Mesendoderm (in vitro differentiated cells): ENCODE data around the gene YPEL3.

Experiments used
- DNase-seq: peaks from one replicate; pipeline ENCODE4 v3.0.0; 2013
- H2AK5ac ChIP-seq: 2 replicates; pipeline ENCODE4 v1.6.1; 2013; ENCODE audit warnings: low read length, inconsistent platforms
- H2BK120ac ChIP-seq: 2 replicates; pipeline ENCODE4 v1.6.1; 2013; ENCODE audit warnings: low read depth, mild to moderate bottlenecking, low read length, moderate library complexity, mixed read lengths
- H2BK15ac ChIP-seq: replicated peaks from 2 replicates; pipeline ENCODE4 v1.6.1; 2013; ENCODE audit warnings: low read depth, mild to moderate bottlenecking, moderate library complexity
- H2BK5ac ChIP-seq: 2 replicates; pipeline ENCODE4 v1.6.1; 2013; ENCODE audit warnings: low read length, inconsistent platforms
- H3K18ac ChIP-seq: 2 replicates; pipeline ENCODE4 v1.6.1; 2013; ENCODE audit warnings: mild to moderate bottlenecking, low read length, mixed read lengths
- H3K23ac ChIP-seq: one replicate; pipeline ENCODE4 v1.6.1; 2013; ENCODE audit warnings: low read length
- H3K27ac ChIP-seq: 2 replicates; pipeline ENCODE4 v1.5.1; 2013; ENCODE audit warnings: low read depth, mild to moderate bottlenecking, inconsistent platforms, low read length, moderate library complexity
- H3K27me3 ChIP-seq: 2 replicates; pipeline ENCODE4 v1.6.1; 2013; ENCODE audit warnings: low read length, control low read depth, mild to moderate bottlenecking, inconsistent platforms; ENCODE audit not compliant: insufficient read depth, poor library complexity
- H3K36me3 ChIP-seq: 2 replicates; pipeline ENCODE4 v1.6.1; 2013; ENCODE audit warnings: low read length, inconsistent platforms; ENCODE audit not compliant: control insufficient read depth, insufficient read depth
- H3K4ac ChIP-seq: one replicate; pipeline ENCODE4 v1.6.1; 2013; ENCODE audit warnings: low read depth, mild to moderate bottlenecking, low read length, moderate library complexity
- H3K4me1 ChIP-seq: 2 replicates; pipeline ENCODE4 v1.6.1; 2013; ENCODE audit warnings: low read depth, low read length, inconsistent platforms; ENCODE audit not compliant: control insufficient read depth
- H3K4me2 ChIP-seq: 2 replicates; pipeline ENCODE4 v1.6.1; 2013; ENCODE audit warnings: low read length
- H3K4me3 ChIP-seq: 2 replicates; pipeline ENCODE4 v1.5.1; 2013; ENCODE audit warnings: mild to moderate bottlenecking, low read length
- H3K56ac ChIP-seq: one replicate; pipeline ENCODE4 v1.6.1; 2013; ENCODE audit warnings: low read length
- H3K79me1 ChIP-seq: 2 replicates; pipeline ENCODE4 v1.6.1; 2013; ENCODE audit warnings: low read length, inconsistent platforms
- H3K79me2 ChIP-seq: 2 replicates; pipeline ENCODE4 v1.6.1; 2013; ENCODE audit warnings: mild to moderate bottlenecking, low read length; ENCODE audit not compliant: control insufficient read depth, insufficient read depth
- H3K9ac ChIP-seq: 2 replicates; pipeline ENCODE4 v1.6.1; 2013; ENCODE audit warnings: low read length, inconsistent platforms
- H4K5ac ChIP-seq: one replicate; pipeline ENCODE4 v1.6.1; 2013; ENCODE audit warnings: low read length
- H4K8ac ChIP-seq: one replicate; pipeline ENCODE4 v1.6.1; 2013; ENCODE audit warnings: low read depth, mild to moderate bottlenecking, control low read depth, low read length, moderate library complexity
- WGBS: extraction: QIAGEN DNeasy Blood & Tissue Kit; methylation state at CpG from one replicate; pipeline ENCODE4 v1.1.7; 2013; ENCODE audit warnings: low lambda C conversion rate, missing lambda C conversion rate; ENCODE audit not compliant: insufficient coverage; ENCODE audit errors: extremely low coverage; 5-methylcytosine and 5-hydroxymethylcytosine counted together

YPEL3 gene

GRCh38 chr16:30142672-30143346, 46.8 kb upstream of the YPEL3 start:
- DNase-seq = peak; percentile 61
- Histone ChIP-seq H2BK5ac (no peak overlapping the region), H2BK15ac (no peak overlapping the region)

DNA sequence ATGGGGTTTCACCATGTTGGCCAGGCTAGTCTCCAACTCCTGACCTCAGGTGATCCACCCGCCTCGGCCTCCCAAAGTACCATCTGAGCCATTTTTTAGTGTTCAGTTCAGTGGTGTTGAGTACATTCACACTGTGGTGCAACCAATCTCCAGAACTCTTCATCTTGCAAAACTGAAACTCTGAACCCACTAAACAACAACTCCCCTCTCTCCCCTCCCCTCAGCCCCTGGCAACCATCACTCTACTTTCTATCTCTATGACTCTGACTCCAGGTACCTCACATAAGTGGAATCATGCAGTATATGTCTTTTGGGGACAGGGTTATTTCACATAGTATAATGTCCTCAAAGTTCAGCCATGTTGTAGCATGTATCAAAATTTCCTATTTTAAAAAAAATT, 45.7 kb upstream of the YPEL3 start:
- Histone ChIP-seq H3K9ac (no peak overlapping the region), H3K56ac (no peak overlapping the region), H4K8ac (no peak overlapping the region), H3K4me2 (no peak overlapping the region), H3K79me1 (no peaks in the 10 kb centered on the region), H2BK120ac (no peak overlapping the region), H3K27ac (no peak overlapping the region), H3K4me1 (no peaks in the 10 kb centered on the region), H3K23ac (no peak overlapping the region), H4K5ac (no peak overlapping the region), H2BK5ac (no peak overlapping the region), H3K4me3 (no peak overlapping the region), H3K18ac (no peak overlapping the region), H3K36me3 (no peaks in the 10 kb centered on the region), H3K4ac (no peak overlapping the region), H3K27me3 (no peaks in the 10 kb centered on the region), H2BK15ac (no peak overlapping the region), H2AK5ac (no peak overlapping the region), H3K79me2 (no peaks in the 10 kb centered on the region)
- WGBS = no CpG with 5 or more reads among the region's 2 CpGs
- no peak for DNase-seq

More at GRCh38 chr16:30142672-30143346, 46.8 kb upstream of the YPEL3 start:
- Histone ChIP-seq H3K4ac (no peak overlapping the region), H3K4me1 (no peaks in the 10 kb centered on the region), H4K8ac (no peak overlapping the region), H2BK120ac (no peak overlapping the region), H3K36me3 (no peaks in the 10 kb centered on the region), H3K18ac (no peak overlapping the region), H3K27ac (no peak overlapping the region), H3K23ac (no peak overlapping the region), H3K9ac (no peak overlapping the region), H3K27me3 (no peaks in the 10 kb centered on the region), H2AK5ac (no peak overlapping the region), H3K56ac (no peak overlapping the region), H3K79me1 (no peaks in the 10 kb centered on the region), H3K4me2 (no peak overlapping the region), H3K4me3 (no peak overlapping the region), H4K5ac (no peak overlapping the region), H3K79me2 (no peaks in the 10 kb centered on the region)
- no CpG with 5 or more reads among the region's 13 CpGs for WGBS

GRCh38 chr16:30139583-30140481, 43.8 kb upstream of the YPEL3 start:
- DNase-seq = no peak
- no peaks in the 10 kb centered on the region for H3K79me2 ChIP-seq
- H3K4me3 ChIP-seq = no peak overlapping the region
- H3K27me3 ChIP-seq = no peaks in the 10 kb centered on the region
- H2BK120ac ChIP-seq = no peak overlapping the region
- no CpG with 5 or more reads among the region's 13 CpGs for WGBS
- no peak overlapping the region for H3K9ac ChIP-seq
- H3K4me1 ChIP-seq = no peaks in the 10 kb centered on the region
- H3K18ac ChIP-seq = no peak overlapping the region
- H3K4me2 ChIP-seq = no peak overlapping the region
- no peak overlapping the region for H3K23ac ChIP-seq
- no peak overlapping the region for H3K56ac ChIP-seq
- no peaks in the 10 kb centered on the region for H3K79me1 ChIP-seq
- no peaks in the 10 kb centered on the region for H3K36me3 ChIP-seq
- H2BK15ac ChIP-seq = no peak overlapping the region
- no peak overlapping the region for H4K5ac ChIP-seq
- no peak overlapping the region for H2BK5ac ChIP-seq
- H2AK5ac ChIP-seq = no peak overlapping the region
- H3K27ac ChIP-seq = no peak overlapping the region
- H4K8ac ChIP-seq = no peak overlapping the region
- H3K4ac ChIP-seq = no peak overlapping the region

GRCh38 chr16:30137897-30138296, 41.9 kb upstream of the YPEL3 start:
- no peak for DNase-seq
- Histone ChIP-seq H3K4me3 (no peak overlapping the region), H3K9ac (no peak overlapping the region), H3K27ac (no peak overlapping the region), H3K56ac (no peak overlapping the region), H3K4me1 (no peaks in the 10 kb centered on the region), H4K8ac (no peak overlapping the region), H2BK120ac (no peak overlapping the region), H2BK5ac (no peak overlapping the region), H4K5ac (no peak overlapping the region), H3K36me3 (no peaks in the 10 kb centered on the region), H2BK15ac (no peak overlapping the region), H3K27me3 (no peaks in the 10 kb centered on the region), H3K4me2 (no peak overlapping the region), H3K18ac (no peak overlapping the region), H3K23ac (no peak overlapping the region), H2AK5ac (no peak overlapping the region), H3K4ac (no peak overlapping the region), H3K79me2 (no peaks in the 10 kb centered on the region), H3K79me1 (no peaks in the 10 kb centered on the region)
- no CpG with 5 or more reads among the region's 8 CpGs for WGBS

GRCh38 chr16:30136971-30137605, 41.1 kb upstream of the YPEL3 start:
- Histone ChIP-seq H3K4me1 (no peaks in the 10 kb centered on the region), H2AK5ac (no peak overlapping the region), H2BK5ac (no peak overlapping the region), H3K23ac (no peak overlapping the region), H3K4me2 (no peak overlapping the region), H3K27me3 (no peaks in the 10 kb centered on the region), H3K9ac (no peak overlapping the region), H3K18ac (no peak overlapping the region), H3K4me3 (no peak overlapping the region), H4K5ac (no peak overlapping the region), H3K36me3 (no peaks in the 10 kb centered on the region), H2BK15ac (no peak overlapping the region), H3K27ac (no peak overlapping the region), H3K79me1 (no peaks in the 10 kb centered on the region), H4K8ac (no peak overlapping the region), H3K4ac (no peak overlapping the region), H3K79me2 (no peaks in the 10 kb centered on the region), H3K56ac (no peak overlapping the region), H2BK120ac (no peak overlapping the region)
- no peak for DNase-seq
- WGBS = no CpG with 5 or more reads among the region's 11 CpGs
